GM18858 (cell line): ENCODE results near the gene TXNDC8.
"Not testable (repeated sequence)": the region's sequence is repeated elsewhere in the genome, so short reads cannot be mapped to it uniquely, and the experiment has no call there.

Experiments used
- ATAC-seq: cut with Tn5 transposase; IDR thresholded peaks from one replicate; pipeline ENCODE4 v1.9.1; 2021; ENCODE audit not compliant: unreplicated experiment

TXNDC8 gene

DNA sequence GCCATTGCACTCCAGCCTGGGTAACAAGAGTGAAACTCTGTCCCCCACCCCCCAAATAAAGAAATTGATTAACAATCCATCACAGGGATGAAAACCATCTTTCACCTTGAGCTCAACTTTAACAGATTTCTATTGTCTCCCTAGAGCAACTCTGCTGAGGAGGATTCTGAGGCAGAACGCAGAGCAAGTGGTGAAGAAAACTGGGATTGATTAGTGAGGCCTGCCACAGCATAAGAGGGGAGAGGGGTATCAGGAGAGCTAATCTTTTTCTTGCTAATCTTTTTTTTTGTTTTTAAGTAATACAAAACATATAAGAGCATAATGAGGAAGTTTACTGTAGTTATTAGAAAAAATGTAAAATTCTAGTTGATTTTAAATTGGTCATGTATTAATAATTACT, 8.9 kb downstream of the TXNDC8 start:
- ATAC-seq, result no peak

DNA sequence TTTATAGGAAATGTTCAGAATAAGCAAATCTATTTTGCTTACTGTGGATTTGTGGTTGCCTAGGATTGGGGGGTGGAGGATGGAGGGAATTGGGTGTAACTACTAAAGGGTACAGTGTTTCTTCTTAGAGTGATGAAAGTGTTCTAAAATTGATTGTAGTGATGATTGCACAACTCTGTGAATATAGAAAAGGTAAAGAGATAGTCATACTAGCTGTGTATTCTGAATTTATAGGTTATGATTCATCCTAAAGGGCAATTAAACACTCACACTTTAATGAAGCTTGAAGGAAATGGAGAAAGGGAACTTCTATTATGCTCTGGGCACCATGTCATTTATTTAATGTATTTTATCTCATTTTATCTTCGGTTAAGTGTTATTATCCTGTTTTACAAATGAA, 9.9 kb downstream of the TXNDC8 start:
- no peak for ATAC-seq

DNA sequence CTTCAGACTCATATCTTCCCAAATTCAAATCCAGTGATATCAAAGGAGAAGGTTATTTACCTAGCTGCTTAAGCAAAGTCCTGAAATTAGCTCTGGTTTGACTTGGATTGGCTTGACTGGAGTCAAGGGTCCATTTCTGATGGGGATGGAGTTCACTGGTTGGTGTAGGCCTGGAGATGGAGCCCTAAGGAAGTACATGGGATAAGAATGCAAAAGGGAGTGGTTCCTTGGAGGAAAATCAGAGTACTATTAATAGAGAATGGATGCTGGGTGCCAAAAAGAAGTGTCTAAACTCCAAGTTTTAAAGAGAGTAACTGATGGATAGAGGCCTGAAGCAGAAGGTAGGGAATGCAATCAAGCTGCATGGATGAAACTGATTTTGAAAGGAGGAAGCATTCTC, 13.8 kb downstream of the TXNDC8 start:
- ATAC-seq, result no peak

GRCh38 chr9:110320651-110321445, 16.8 kb downstream of the TXNDC8 start:
- no peak for ATAC-seq

DNA sequence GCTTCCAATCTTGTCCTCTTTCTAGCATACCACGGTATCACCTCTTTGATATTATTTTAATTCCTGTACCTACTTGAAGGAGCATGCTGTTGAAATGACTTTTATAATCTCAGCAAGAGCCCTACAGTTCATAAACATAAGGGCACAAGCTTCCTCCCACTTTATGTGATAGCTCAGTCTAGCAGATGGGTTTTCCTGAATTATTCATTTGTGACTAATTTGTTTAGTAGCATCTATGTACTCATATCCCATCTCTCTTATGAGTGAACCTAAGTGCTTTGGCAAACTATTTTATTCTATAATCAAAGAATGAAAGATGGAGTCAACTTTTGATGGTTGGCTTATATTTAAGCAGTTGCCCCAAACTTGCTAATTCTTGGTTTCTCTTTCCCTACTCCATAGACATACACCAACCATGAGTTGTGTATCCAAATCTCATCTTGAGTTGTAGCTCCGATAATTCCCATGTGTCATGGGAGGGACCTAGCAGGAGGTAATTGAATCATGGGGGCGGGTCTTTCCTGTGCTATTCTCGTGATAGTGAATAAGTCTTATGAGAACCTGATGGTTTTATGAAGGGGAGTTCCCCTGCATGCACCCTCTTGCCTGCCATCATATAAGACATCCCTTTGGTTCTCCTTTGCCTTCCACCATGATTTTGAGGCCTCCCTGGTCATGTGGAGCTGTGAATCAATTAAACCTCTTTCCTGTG, 17.7 kb downstream of the TXNDC8 start:
- no peak for ATAC-seq

DNA sequence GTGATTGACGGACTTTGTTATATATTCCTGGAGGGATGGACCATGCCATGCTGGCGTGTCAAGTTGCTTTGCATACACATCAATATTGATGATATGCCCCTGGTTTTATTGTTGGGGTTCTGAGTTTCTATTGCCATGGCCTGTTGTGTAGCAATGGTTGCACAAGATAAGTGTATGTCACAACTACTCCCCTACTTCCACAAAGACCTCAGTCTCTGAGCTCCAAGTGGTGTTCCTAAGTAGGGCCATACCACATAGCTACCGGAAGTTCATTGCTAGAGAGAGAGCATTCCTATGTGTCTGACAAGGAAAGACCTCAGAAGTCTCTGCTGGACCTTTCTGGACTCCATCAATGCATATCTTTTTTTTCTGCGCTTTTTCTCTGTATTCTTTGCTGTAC, 19.8 kb downstream of the TXNDC8 start:
- no peak for ATAC-seq

DNA sequence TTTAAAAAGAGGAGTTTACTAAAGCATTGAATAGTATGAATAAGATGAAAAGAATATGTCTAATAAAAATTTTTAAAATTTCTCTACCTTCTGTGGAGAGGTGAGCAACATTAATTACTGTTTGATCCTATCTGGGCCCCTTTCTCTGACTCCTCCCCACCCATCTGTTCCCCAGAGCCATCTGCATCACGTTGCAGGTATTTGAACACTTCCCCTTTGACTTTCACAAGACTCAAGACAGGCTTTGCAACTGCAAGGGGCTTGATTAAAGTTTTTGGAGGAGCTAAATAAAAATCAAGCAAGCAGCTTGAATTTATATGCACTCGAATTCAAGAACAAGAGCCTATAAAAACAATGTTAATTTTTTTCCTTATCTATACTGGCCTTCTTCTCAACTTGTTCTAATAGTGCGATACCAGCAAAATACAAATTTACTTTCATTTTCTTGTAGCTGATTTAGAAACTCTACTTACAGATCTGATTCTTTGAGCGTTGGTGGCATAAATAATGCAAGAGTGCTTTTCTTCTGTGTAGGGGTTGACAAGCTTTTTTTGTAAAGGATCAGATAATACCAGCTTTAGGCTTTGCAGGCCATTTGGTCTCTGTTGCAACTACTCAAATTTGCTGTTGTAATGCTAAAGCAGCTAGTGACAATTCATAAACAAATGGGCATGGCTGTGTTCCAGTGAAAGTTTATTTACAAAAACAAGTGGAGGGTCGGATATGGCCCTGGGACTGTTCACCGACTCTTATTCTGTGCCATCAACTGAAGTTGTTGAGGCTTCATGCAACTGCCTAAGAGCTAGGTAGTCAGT, 21.2 kb downstream of the TXNDC8 start:
- ATAC-seq, result peak; percentile 95

DNA sequence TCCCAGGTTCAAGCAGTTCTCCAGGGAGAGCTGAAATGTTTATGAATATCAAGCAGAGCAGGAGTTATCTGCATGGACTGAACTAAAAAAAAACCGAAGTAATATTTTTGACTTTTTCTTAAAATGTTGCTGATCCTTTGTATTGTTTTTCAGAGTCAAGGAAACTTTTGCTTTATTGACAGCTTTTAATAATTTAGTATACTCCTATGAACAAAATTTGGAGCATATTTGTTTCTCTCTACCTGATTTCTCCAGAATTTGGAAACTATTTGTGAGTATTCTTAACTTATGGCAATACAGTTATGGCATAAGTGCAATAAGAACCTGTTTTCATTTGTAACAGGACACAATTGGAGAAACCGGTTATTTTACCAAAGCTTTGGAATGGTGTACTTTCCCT, 25.7 kb downstream of the TXNDC8 start:
- ATAC-seq, result not testable (repeated sequence)

DNA sequence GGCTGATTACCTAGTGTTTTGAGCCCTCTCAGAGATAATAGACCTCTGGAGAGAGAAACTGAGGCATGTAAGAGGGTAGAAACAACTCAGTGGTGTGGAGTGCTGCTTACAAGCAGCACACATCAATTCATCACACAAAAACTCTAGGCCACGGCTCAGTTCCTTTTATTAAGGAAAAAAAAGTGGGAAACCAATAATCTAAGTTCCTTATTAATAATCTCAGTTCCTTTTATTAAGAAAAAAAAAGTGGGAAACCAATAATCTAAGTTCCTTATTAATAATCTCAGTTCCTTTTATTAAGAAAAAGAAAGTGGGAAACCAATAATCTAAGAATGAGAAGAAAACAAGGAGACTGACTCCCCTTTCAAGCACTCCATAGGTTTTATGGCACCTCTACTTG, 28.0 kb downstream of the TXNDC8 start:
- ATAC-seq, result no peak

DNA sequence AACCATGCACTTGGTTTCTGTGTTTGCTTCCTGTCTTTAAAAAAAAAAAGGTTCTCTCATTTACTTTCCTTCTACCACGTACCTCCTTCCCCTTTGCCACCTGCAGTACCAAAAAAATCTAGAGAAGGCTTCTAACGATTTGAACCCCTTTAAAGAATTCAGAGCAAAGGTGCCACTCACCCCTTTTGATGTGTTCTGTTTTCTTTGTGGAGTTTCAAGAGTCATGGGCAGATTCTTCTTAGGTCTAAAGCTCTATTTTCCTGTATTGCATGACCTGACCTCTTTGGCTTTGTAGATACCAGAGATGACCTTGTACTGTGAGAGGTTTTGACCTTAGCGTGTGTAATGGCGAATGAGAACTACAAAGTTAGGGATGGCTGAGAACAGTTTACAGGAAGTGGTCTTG, 29.0 kb downstream of the TXNDC8 start:
- ATAC-seq, result no peak

DNA sequence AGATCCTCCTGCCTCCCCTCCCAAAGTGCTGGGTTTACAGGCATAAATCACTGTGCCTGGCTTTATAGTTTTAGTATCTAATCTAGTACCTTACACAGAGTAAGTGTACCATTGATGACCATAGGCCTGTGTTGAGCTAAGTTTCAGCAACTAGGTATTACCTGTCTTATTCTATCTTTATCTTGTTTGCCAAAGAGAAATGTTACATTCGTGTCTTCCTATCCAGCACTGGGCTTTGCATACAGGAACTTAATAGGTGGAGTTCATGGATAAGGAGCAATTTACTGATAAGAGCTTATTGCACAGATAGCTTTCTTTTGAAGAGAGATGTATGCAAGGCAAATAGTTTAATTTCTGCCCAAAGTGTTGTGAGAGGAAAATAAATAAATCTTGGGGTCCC, 30.5 kb downstream of the TXNDC8 start:
- no peak for ATAC-seq

- ATAC-seq, result no peak
These were observed 34.5 kb downstream of the TXNDC8 start for GRCh38 chr9:110303133-110303532.

- ATAC-seq, result no peak
These were observed 39.5 kb downstream of the TXNDC8 start for GRCh38 chr9:110298043-110298605.

- ATAC-seq, result no peak
These were observed 44.4 kb downstream of the TXNDC8 start for GRCh38 chr9:110293248-110293647.

DNA sequence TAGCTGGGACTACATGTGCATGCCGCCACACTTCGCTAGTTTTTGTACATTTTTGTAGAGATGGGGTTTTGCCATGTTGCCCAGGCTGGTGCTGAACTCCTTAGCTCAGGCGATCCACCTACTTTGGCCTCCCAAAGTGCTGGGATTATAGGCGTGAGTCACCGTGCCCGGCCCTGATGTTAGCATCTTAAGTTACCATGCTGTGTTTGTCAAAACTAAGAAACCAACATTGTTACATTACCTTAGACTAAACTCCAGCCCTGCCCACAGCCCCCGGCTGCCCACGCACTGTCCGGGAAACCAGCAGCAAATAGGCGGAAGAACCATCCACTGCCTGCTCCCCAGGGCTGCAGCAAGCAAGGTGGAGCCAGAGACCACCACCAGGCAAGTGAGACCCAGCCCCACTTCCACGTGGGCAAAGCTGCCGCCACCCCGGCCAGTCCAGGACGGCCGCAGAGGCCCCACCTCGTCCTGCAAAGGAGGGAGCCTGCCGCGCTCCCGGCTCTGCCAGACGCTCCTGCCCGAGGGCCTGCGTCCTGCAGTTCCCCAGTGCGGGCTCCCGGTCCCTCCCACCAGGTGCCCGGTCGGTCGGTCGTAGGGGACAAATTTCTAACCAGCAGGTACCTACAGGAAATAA, 45.6 kb downstream of the TXNDC8 start:
- no peak for ATAC-seq

- ATAC-seq, result no peak
These were observed 47.7 kb downstream of the TXNDC8 start for GRCh38 chr9:110290001-110290400.

GRCh38 chr9:110288503-110288902, 49.2 kb downstream of the TXNDC8 start:
- ATAC-seq, result no peak

DNA sequence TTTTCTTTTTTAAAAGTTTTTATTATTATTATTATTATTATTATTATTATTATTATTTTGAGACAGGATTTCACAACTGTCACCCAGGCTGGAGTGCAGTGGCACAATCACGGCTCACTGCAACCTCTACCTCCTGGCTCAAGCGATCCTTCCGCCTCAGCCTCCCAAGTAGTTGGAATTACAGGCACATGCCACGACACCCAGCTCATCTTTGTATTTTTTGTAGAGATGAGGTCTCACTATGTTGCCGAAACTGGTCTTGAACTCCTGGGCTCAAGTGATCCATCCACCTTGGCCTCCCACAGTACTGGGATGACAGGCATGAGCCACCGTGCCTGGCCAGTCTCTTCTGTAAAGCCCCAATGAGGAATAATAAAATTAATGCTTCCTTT, 50.4 kb downstream of the TXNDC8 start:
- no peak for ATAC-seq

- ATAC-seq, result no peak
These were observed 53.3 kb downstream of the TXNDC8 start for GRCh38 chr9:110284211-110284844.

- ATAC-seq, result no peak
These were observed 53.9 kb downstream of the TXNDC8 start for GRCh38 chr9:110283751-110284150.

DNA sequence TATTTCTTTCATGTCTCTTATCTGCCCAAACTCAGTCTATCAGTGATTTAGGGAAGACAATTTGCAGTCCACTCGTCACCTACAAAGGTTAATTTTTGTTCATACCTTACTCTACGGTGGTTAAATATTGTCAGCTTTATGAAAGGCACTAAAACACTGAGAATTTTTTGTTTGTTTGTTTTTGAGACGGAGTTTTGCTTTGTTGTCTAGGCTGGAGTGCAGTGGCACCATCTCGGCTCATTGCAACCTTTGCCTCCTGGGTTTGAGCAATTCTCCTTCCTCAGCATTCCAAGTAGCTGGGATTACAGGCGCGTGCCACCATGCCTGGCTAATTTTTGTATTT, 55.0 kb downstream of the TXNDC8 start:
- ATAC-seq, result no peak
